HepG2 (cell line): ENCODE results near the gene CDT1. TPM values are rescaled to one million over a fixed set of nuclear protein-coding genes. Genes with fewer than 3 reads are reported as not detected.

ENCODE experiments used
- AKAP8 ChIP-seq: sonication (generic); formaldehyde crosslinking; IDR thresholded peaks from 2 replicates; pipeline ENCODE4 v1.5.1; 2020; ENCODE audit warnings: mild to moderate bottlenecking, missing genetic modification reagents
- ARNT ChIP-seq: fragments of 450-650 bp; IDR thresholded peaks from 2 replicates; pipeline ENCODE4 v1.6.1; 2017
- HNF4G ChIP-seq, 2 experiments: sonication (generic) in 1 of 2; formaldehyde crosslinking in 1 of 2; IDR thresholded peaks; 2 replicates each; pipeline versions ENCODE4 v1.4.0 to v1.6.1; 2011 to 2020; ENCODE audit warnings: borderline replicate concordance in 2 of 2, low read depth in 2 of 2, mild to moderate bottlenecking in 2 of 2, low read length in 1 of 2, missing genetic modification reagents in 1 of 2, moderate library complexity in 1 of 2
- KLF15 ChIP-seq: sonication (generic); formaldehyde crosslinking; IDR thresholded peaks from 2 replicates; pipeline ENCODE4 v1.8.1; 2023; ENCODE audit warnings: borderline replicate concordance, mild to moderate bottlenecking, inconsistent platforms, missing genetic modification reagents, mixed read lengths
- MZF1 ChIP-seq: sonication (generic); formaldehyde crosslinking; IDR thresholded peaks from 2 replicates; pipeline ENCODE4 v1.8.1; 2023; ENCODE audit warnings: mild to moderate bottlenecking, missing genetic modification reagents, borderline replicate concordance
- NCOA2 ChIP-seq: sonication (generic); formaldehyde crosslinking; IDR thresholded peaks from 2 replicates; pipeline ENCODE4 v1.8.0; 2022; ENCODE audit warnings: inconsistent platforms
- NFIB ChIP-seq: sonication (generic); formaldehyde crosslinking; IDR thresholded peaks from 2 replicates; pipeline ENCODE4 v1.9.0; 2021; ENCODE audit warnings: missing genetic modification reagents, mild to moderate bottlenecking, borderline replicate concordance
- NPAS2 ChIP-seq: sonication (generic); formaldehyde crosslinking; IDR thresholded peaks from 2 replicates; pipeline ENCODE4 v1.8.0; 2022; ENCODE audit warnings: mild to moderate bottlenecking, missing genetic modification reagents, borderline replicate concordance
- SPEN ChIP-seq: sonication (generic); formaldehyde crosslinking; IDR thresholded peaks from 2 replicates; pipeline ENCODE4 v1.5.1; 2020; ENCODE audit warnings: low read depth, mild to moderate bottlenecking, missing genetic modification reagents
- ZNF431 ChIP-seq: sonication (generic); formaldehyde crosslinking; IDR thresholded peaks from 2 replicates; pipeline ENCODE4 v1.9.0; 2022; ENCODE audit warnings: missing genetic modification reagents, low read depth, mild to moderate bottlenecking, borderline replicate concordance
- ZNF672 ChIP-seq: sonication (generic); formaldehyde crosslinking; IDR thresholded peaks from 2 replicates; pipeline ENCODE4 v1.8.1; 2022; ENCODE audit warnings: missing genetic modification reagents
- ZNF780A ChIP-seq: sonication (generic); formaldehyde crosslinking; IDR thresholded peaks from 2 replicates; pipeline ENCODE4 v1.8.0; 2022; ENCODE audit warnings: mild to moderate bottlenecking, missing genetic modification reagents, moderate library complexity
- ZSCAN21 ChIP-seq: sonication (generic); formaldehyde crosslinking; IDR thresholded peaks from 2 replicates; pipeline ENCODE4 v1.8.0; 2022; ENCODE audit warnings: mild to moderate bottlenecking, missing genetic modification reagents, moderate library complexity, borderline replicate concordance
- polyA plus RNA-seq, 8 experiments: library from polyadenylated mRNA; depleted of rRNA in 3 of 8; stranded (reverse) in 7 of 8; unstranded in 1 of 8; fragments of >200 nt; fragmentation: Illumina TruSeq in 4 of 8; extraction: Trizol in 4 of 8; gene quantifications; 2 replicates each; pipeline versions ENCODE4 v1.2.1 to v1.2.3, GENCODE V29; 2011 to 2016; ENCODE audit warnings: low read depth in 4 of 8, missing spikeins in 1 of 8, mixed read lengths in 1 of 8; ENCODE audit not compliant: insufficient read depth in 1 of 8
- total RNA-seq, 5 experiments: library from RNA; depleted of rRNA; stranded (reverse); fragments of >200 nt; fragmentation: Illumina TruSeq; extraction: Trizol; gene quantifications; 2 replicates each; pipeline ENCODE4 v1.2.3, GENCODE V29; 2016; ENCODE audit warnings: low read depth in 1 of 5
- TF ChIP-seq, protein P1 (sequence below): sonication (generic); formaldehyde crosslinking; IDR thresholded peaks from 2 replicates; pipeline ENCODE4 v1.5.1; 2020; ENCODE audit warnings: missing genetic modification reagents, mild to moderate bottlenecking, borderline replicate concordance
- TF ChIP-seq, protein P2 (sequence below): IDR thresholded peaks from 2 replicates; pipeline ENCODE4 v1.6.1; 2018; ENCODE audit warnings: missing genetic modification reagents
- TF ChIP-seq, protein P3 (sequence below): sonication (generic); formaldehyde crosslinking; IDR thresholded peaks from 2 replicates; pipeline ENCODE4; 2020; ENCODE audit warnings: missing genetic modification reagents, mild to moderate bottlenecking, borderline replicate concordance

CDT1 gene
- total and polyA plus RNA-seq, 2 of the 13 experiments (the other 11 are each of a cell fraction or from before 2014, with no cell fraction given): 23.1 to 23.8 TPM

DNA sequence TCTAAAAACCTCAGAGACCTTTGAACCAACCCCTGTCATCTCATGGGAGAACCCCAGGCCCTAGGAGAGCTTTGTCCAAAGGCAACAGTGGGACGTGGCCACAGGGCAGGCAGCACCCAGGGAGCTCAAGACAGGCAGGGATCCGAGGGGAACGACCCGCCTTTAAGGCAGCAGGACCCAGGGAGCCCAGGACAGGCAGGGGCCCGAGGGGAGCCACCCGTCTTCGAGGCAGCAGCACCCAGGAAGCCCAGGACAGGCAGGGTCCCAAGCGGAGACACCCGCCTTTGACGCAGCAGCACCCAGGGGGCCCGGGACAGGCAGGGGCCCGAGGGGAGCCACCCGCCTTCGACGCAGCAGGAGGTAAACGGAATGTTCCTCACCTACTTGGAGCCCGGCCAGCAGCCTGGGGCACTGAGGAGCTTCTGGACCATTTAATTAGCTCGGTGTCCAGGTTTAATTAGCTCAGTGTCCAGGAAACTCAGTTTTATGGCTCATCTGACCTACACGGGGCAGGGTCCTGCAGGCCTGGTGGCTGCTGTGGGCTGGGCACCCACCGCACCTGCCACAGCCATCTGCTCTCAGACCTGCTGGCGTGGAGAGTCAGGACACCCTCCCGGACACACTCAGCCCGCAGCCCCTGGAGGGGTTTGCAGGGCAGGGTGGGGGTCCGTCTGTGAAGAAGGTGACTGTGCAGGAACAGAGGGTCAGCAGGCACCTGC is 43.0 kb upstream of the CDT1 start (continued):
- TF ChIP-seq ZNF431 (CRISPR knock-in tag) (no peak), NPAS2 (CRISPR knock-in tag) (no peak), KLF15 (no peak), HNF4G (IDR thresholded peaks at IDR 0.05; ENCODE audit: borderline replicate concordance, low read depth, low read length) (peak; percentile 55; the same call in 1 of the 2 replicates), HNF4G (CRISPR knock-in tag; IDR thresholded peaks at IDR 0.05; ENCODE audit: borderline replicate concordance, low read depth) (0 out of 2 replicates have a peak, but pooled peaks have one; percentile 36), NFIB (no peak), NCOA2 (CRISPR knock-in tag) (no peak), ARNT (no peak), ZNF780A (CRISPR knock-in tag) (no peak), MZF1 (CRISPR knock-in tag) (no peak), SPEN (CRISPR knock-in tag) (no peak; the same call in 1 of the 2 replicates), ZSCAN21 (0 out of 2 replicates have a peak, but pooled peaks have one; percentile 11), ZNF672 (CRISPR knock-in tag) (no peak), AKAP8 (CRISPR knock-in tag) (0 out of 2 replicates have a peak, but pooled peaks have one; percentile 48)
- TF ChIP-seq, protein P1, sequence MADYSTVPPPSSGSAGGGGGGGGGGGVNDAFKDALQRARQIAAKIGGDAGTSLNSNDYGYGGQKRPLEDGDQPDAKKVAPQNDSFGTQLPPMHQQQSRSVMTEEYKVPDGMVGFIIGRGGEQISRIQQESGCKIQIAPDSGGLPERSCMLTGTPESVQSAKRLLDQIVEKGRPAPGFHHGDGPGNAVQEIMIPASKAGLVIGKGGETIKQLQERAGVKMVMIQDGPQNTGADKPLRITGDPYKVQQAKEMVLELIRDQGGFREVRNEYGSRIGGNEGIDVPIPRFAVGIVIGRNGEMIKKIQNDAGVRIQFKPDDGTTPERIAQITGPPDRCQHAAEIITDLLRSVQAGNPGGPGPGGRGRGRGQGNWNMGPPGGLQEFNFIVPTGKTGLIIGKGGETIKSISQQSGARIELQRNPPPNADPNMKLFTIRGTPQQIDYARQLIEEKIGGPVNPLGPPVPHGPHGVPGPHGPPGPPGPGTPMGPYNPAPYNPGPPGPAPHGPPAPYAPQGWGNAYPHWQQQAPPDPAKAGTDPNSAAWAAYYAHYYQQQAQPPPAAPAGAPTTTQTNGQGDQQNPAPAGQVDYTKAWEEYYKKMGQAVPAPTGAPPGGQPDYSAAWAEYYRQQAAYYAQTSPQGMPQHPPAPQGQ (CRISPR knock-in tag): no peak
- TF ChIP-seq, protein P2, sequence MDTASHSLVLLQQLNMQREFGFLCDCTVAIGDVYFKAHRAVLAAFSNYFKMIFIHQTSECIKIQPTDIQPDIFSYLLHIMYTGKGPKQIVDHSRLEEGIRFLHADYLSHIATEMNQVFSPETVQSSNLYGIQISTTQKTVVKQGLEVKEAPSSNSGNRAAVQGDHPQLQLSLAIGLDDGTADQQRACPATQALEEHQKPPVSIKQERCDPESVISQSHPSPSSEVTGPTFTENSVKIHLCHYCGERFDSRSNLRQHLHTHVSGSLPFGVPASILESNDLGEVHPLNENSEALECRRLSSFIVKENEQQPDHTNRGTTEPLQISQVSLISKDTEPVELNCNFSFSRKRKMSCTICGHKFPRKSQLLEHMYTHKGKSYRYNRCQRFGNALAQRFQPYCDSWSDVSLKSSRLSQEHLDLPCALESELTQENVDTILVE (CRISPR knock-in tag): no peak
- TF ChIP-seq, protein P3, sequence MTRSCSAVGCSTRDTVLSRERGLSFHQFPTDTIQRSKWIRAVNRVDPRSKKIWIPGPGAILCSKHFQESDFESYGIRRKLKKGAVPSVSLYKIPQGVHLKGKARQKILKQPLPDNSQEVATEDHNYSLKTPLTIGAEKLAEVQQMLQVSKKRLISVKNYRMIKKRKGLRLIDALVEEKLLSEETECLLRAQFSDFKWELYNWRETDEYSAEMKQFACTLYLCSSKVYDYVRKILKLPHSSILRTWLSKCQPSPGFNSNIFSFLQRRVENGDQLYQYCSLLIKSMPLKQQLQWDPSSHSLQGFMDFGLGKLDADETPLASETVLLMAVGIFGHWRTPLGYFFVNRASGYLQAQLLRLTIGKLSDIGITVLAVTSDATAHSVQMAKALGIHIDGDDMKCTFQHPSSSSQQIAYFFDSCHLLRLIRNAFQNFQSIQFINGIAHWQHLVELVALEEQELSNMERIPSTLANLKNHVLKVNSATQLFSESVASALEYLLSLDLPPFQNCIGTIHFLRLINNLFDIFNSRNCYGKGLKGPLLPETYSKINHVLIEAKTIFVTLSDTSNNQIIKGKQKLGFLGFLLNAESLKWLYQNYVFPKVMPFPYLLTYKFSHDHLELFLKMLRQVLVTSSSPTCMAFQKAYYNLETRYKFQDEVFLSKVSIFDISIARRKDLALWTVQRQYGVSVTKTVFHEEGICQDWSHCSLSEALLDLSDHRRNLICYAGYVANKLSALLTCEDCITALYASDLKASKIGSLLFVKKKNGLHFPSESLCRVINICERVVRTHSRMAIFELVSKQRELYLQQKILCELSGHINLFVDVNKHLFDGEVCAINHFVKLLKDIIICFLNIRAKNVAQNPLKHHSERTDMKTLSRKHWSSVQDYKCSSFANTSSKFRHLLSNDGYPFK (CRISPR knock-in tag): peak; percentile 11; the same call in 1 of the 2 replicates
